GM06990 (cell line): ENCODE measurements around the gene WDR4.

Source experiments
- DNase-seq: peaks from one replicate; pipeline ENCODE4 v3.0.0-alpha.2; 2011; ENCODE audit not compliant: insufficient read length; ENCODE audit errors: extremely low read depth
- H3K27me3 ChIP-seq: replicated peaks from 2 replicates; pipeline ENCODE4 v1.6.0; 2011; ENCODE audit warnings: low read length; ENCODE audit not compliant: control insufficient read depth, insufficient read depth
- H3K36me3 ChIP-seq: 2 replicates; pipeline ENCODE4 v1.5.1; 2011; ENCODE audit warnings: low read length; ENCODE audit not compliant: control insufficient read depth, insufficient read depth
- H3K4me3 ChIP-seq: replicated peaks from 2 replicates; pipeline ENCODE4 v1.5.1; 2011; ENCODE audit warnings: low read depth, mild to moderate bottlenecking, control low read depth, low read length
- TF ChIP-seq, protein P1 (sequence below): IDR thresholded peaks from 2 replicates; pipeline ENCODE4 v1.5.1; 2011; ENCODE audit warnings: low read length, control low read depth, mild to moderate bottlenecking, inconsistent platforms; ENCODE audit not compliant: insufficient read depth, poor library complexity, severe bottlenecking

WDR4 gene

GRCh38 chr21:42858957-42859890 is 20.1 kb downstream of the WDR4 start:
- DNase-seq = no peak
- Histone ChIP-seq H3K27me3 (no peaks in the 10 kb centered on the region), H3K36me3 (peaks cover 60% of the 10 kb centered on the region), H3K4me3 (no peak overlapping the region)
- TF ChIP-seq, protein P1, sequence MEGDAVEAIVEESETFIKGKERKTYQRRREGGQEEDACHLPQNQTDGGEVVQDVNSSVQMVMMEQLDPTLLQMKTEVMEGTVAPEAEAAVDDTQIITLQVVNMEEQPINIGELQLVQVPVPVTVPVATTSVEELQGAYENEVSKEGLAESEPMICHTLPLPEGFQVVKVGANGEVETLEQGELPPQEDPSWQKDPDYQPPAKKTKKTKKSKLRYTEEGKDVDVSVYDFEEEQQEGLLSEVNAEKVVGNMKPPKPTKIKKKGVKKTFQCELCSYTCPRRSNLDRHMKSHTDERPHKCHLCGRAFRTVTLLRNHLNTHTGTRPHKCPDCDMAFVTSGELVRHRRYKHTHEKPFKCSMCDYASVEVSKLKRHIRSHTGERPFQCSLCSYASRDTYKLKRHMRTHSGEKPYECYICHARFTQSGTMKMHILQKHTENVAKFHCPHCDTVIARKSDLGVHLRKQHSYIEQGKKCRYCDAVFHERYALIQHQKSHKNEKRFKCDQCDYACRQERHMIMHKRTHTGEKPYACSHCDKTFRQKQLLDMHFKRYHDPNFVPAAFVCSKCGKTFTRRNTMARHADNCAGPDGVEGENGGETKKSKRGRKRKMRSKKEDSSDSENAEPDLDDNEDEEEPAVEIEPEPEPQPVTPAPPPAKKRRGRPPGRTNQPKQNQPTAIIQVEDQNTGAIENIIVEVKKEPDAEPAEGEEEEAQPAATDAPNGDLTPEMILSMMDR = no peak

- no peak for DNase-seq
- Histone ChIP-seq H3K4me3 (no peak overlapping the region), H3K27me3 (no peaks in the 10 kb centered on the region), H3K36me3 (peaks cover 65% of the 10 kb centered on the region)
- TF ChIP-seq, protein P1 = no peak
These were observed 21.0 kb downstream of the WDR4 start for GRCh38 chr21:42858185-42858847.

DNA sequence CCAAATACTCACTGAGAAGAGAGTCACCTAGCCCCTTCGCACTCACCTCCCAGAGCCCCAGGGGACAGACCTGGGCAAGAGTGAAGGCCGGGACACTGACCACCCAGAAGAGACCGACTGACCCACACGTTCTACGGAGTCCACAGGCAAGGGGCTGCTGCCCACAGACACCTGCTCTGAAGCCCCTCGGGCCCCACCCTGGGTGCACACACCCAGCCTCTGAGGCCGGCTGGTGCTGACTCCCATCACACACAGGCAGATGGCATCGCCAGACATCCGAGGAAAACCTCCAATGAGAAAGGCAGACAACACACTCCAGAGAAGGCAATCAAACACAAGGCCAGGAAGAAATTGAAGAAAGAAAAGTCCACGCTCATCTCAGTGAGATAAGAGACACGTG is 22.1 kb downstream of the WDR4 start:
- H3K4me3 ChIP-seq = no peak overlapping the region
- H3K36me3 ChIP-seq = peaks cover 59% of the 10 kb centered on the region
- no peak for DNase-seq
- no peaks in the 10 kb centered on the region for H3K27me3 ChIP-seq
- TF ChIP-seq, protein P1 = no peak

GRCh38 chr21:42855937-42856335 is 23.4 kb downstream of the WDR4 start:
- Histone ChIP-seq H3K4me3 (no peak overlapping the region), H3K36me3 (peaks cover 67% of the 10 kb centered on the region), H3K27me3 (no peaks in the 10 kb centered on the region)
- DNase-seq = no peak
- TF ChIP-seq, protein P1 = no peak

DNA sequence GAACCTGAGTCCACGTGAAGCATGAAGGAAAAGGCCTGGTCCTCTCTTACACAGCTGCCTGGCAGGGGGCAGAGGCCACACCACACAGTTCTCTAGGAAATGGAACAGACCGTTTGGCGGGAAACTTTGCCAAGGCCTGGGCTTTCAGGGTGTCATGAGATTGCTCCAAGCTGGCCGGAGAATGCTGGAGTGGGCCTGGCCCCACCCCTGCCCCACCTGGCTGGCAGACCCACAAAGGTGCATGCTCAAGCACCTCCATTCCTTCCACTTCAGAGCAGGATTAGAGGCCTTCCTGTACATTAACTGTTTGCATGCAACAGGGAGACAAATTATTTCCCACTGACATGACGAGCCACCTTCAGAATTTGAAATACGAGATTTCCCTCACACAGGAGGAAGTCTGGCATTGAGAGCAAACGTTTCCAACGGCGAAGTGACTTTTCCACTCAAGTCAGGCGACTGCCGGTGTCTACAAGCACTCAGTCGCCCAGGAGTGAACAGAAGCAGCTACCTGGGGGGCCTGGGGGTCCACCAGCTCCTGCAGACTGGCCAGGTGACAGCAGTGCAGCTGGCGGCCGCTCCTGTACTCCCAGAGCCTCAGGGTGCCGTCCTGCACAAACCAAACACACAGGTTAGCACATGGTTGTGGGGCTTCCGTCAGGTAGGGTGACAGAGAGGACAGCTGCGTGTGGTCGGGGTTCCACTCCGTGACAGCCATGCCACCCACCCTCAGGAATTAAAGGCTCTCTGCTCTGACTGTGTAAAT is 24.0 kb downstream of the WDR4 start:
- DNase-seq = no peak
- peaks cover 68% of the 10 kb centered on the region for H3K36me3 ChIP-seq
- H3K27me3 ChIP-seq = no peaks in the 10 kb centered on the region
- TF ChIP-seq, protein P1 = no peak
- H3K4me3 ChIP-seq = no peak overlapping the region
